HG02678 (cell line): ENCODE data around the gene ASB16.
"Not testable (repeated sequence)": the region's sequence is repeated elsewhere in the genome, so short reads cannot be mapped to it uniquely, and the experiment has no call there.

ENCODE experiments used
- ATAC-seq: cut with Tn5 transposase; IDR thresholded peaks from one replicate; pipeline ENCODE4 v1.9.1; 2021; ENCODE audit warnings: mild to moderate bottlenecking, moderate library complexity; ENCODE audit not compliant: unreplicated experiment

Gene ASB16

GRCh38 chr17:44146375-44147346, 23.8 kb upstream of the ASB16 start:
- no peak for ATAC-seq

GRCh38 chr17:44147812-44148211, 22.7 kb upstream of the ASB16 start:
- no peak for ATAC-seq

- not testable (repeated sequence) for ATAC-seq
Measured at GRCh38 chr17:44149066-44149465, 21.4 kb upstream of the ASB16 start.

- ATAC-seq = no peak
Measured at GRCh38 chr17:44149750-44150329, 20.7 kb upstream of the ASB16 start.

GRCh38 chr17:44152875-44153274, 17.6 kb upstream of the ASB16 start:
- no peak for ATAC-seq

- ATAC-seq = no peak
Measured at GRCh38 chr17:44155488-44155887, 15.0 kb upstream of the ASB16 start.

GRCh38 chr17:44159519-44160210, 10.8 kb upstream of the ASB16 start:
- ATAC-seq = no peak

- no peak for ATAC-seq
Measured at GRCh38 chr17:44164476-44164875, 6.0 kb upstream of the ASB16 start.

- no peak for ATAC-seq
Measured at GRCh38 chr17:44167181-44167861, 3.2 kb upstream of the ASB16 start.

- no peak for ATAC-seq
Measured at GRCh38 chr17:44170135-44170498, 387 bp upstream of the ASB16 start.

- no peak for ATAC-seq
Measured at GRCh38 chr17:44171931-44172455, 1.5 kb downstream of the ASB16 start.

GRCh38 chr17:44174427-44174826, 3.9 kb downstream of the ASB16 start:
- ATAC-seq = no peak

GRCh38 chr17:44176257-44176656, 5.8 kb downstream of the ASB16 start:
- ATAC-seq = no peak

- ATAC-seq = no peak
Measured at GRCh38 chr17:44176671-44177501, 6.4 kb downstream of the ASB16 start.

GRCh38 chr17:44177640-44178039, 7.1 kb downstream of the ASB16 start:
- no peak for ATAC-seq

GRCh38 chr17:44178133-44178532, 7.6 kb downstream of the ASB16 start:
- no peak for ATAC-seq

- ATAC-seq = no peak
Measured at GRCh38 chr17:44183024-44183423, 12.5 kb downstream of the ASB16 start.

GRCh38 chr17:44184212-44184810, 13.8 kb downstream of the ASB16 start:
- ATAC-seq = no peak

GRCh38 chr17:44186307-44187130, 16.0 kb downstream of the ASB16 start, which contains the start of gene TMUB2:
Gene TMUB2 (plus strand): TSS chr17:44186972. CDS start chr17:44187709, 737 bp downstream.
- ATAC-seq = peak; percentile 93
